CD4-positive, alpha-beta T cell (primary cell): ENCODE measurements around the gene SERINC4. TPM values are rescaled to one million over a fixed set of nuclear protein-coding genes. Genes with fewer than 3 reads are reported as not detected.

Experiments used
- ATAC-seq: fragments of 200-7000 bp; cut with Tn5 transposase; one replicate; pipeline ENCODE4 v1.10.0; 2022; ENCODE audit warnings: mild to moderate bottlenecking; ENCODE audit not compliant: poor library complexity
- CTCF ChIA-PET: fragments of 350-600 bp; sonication (Branson Sonifier 250); formaldehyde crosslinking; loops from one replicate; lab custom pipeline; 2021; ENCODE audit warnings: antibody characterized with exemption, inconsistent platforms; lab: Charles Lee
- POLR2A ChIA-PET: fragments of 350-600 bp; sonication (Branson Sonifier 250); formaldehyde crosslinking; loops from one replicate; lab custom pipeline; 2021; ENCODE audit warnings: antibody characterized with exemption, inconsistent platforms; lab: Charles Lee
- DNase-seq, 14 experiments: peaks; one replicate each; pipeline ENCODE4 v3.0.0-alpha.2; 2013 to 2020; ENCODE audit warnings: mixed read lengths in 2 of 14
- H3K27ac ChIP-seq, 2 donors: one replicate each; pipeline versions ENCODE4 v1.5.1 to v1.7.0; 2013; ENCODE audit warnings: low read length in 2 of 2, low read depth in 1 of 2, mild to moderate bottlenecking in 1 of 2
- H3K27me3 ChIP-seq, 2 experiments: 1 replicate in 1 of 2; 2 replicates in 1 of 2; pipeline versions ENCODE4 v1.6.1 to v1.7.0; 2013; ENCODE audit warnings: low read length in 2 of 2, control low read depth in 1 of 2, mild to moderate bottlenecking in 1 of 2, moderate library complexity in 1 of 2; ENCODE audit not compliant: insufficient read depth in 2 of 2, control insufficient read depth in 1 of 2
- H3K36me3 ChIP-seq: one replicate; pipeline ENCODE4 v1.6.1; 2013; ENCODE audit warnings: low read length, control low read depth; ENCODE audit not compliant: insufficient read depth
- H3K4me1 ChIP-seq: one replicate; pipeline ENCODE4 v1.6.1; 2013; ENCODE audit warnings: low read length, control low read depth; ENCODE audit not compliant: insufficient read depth
- H3K4me3 ChIP-seq: one replicate; pipeline ENCODE4 v1.5.1; 2013; ENCODE audit warnings: mild to moderate bottlenecking, low read length, moderate library complexity
- H3K9me3 ChIP-seq, 2 experiments: 1 replicate in 1 of 2; 2 replicates in 1 of 2; pipeline versions ENCODE4 v1.6.1 to v1.7.0; 2013; ENCODE audit warnings: low read length in 2 of 2, mild to moderate bottlenecking in 2 of 2, control low read depth in 1 of 2, moderate library complexity in 1 of 2; ENCODE audit not compliant: control insufficient read depth in 1 of 2, insufficient read depth in 1 of 2
- H3K27ac Mint-ChIP-seq: one replicate; pipeline ENCODE4 v1.8.0; 2020; ENCODE audit warnings: mixed read lengths
- H3K27me3 Mint-ChIP-seq: one replicate; pipeline ENCODE4 v1.8.0; 2021; ENCODE audit warnings: mixed read lengths
- H3K36me3 Mint-ChIP-seq: one replicate; pipeline ENCODE4 v1.8.0; 2021; ENCODE audit warnings: low read depth, mixed read lengths
- H3K4me1 Mint-ChIP-seq: one replicate; pipeline ENCODE4 v1.8.0; 2021; ENCODE audit warnings: low read depth, mixed read lengths
- H3K4me3 Mint-ChIP-seq: one replicate; pipeline ENCODE4 v1.8.0; 2020; ENCODE audit warnings: mild to moderate bottlenecking, mixed read lengths
- H3K9me3 Mint-ChIP-seq: one replicate; pipeline ENCODE4 v1.8.0; 2020; ENCODE audit warnings: mixed read lengths
- CTCF ChIP-seq: fragments of 200-600 bp; IDR thresholded peaks from one replicate; pipeline ENCODE4 v1.8.0; 2022; ENCODE audit warnings: antibody characterized with exemption, mild to moderate bottlenecking
- intact Hi-C, 2 experiments: fragments of 100-400 bp; cut with DNase I in 1 of 2; cut with micrococcal nuclease in 1 of 2; formaldehyde crosslinking; loops; one replicate each; pipeline versions ENCODE4 v1.15.1 to v1.9.0; 2023 to 2025; cut with DNase I, micrococcal nuclease
- total RNA-seq, 174 experiments: library from RNA in 2 of 174; stranded (reverse) in 2 of 174; gene quantifications; one replicate each; pipeline ENCODE4 v1.2.3 and lab custom pipeline; 2021 to 2026

The SERINC4 gene
- total RNA-seq, 2 experiments from 2014 or later: 0.36 TPM; not detected in 1

GRCh38 chr15:43795197-43795596 is 4.8 kb downstream of the SERINC4 start:
- Mint-ChIP-seq H3K27ac (peak overlapping the region; percentile 99), H3K36me3 (peaks cover 82% of the 10 kb centered on the region), H3K27me3 (no peaks in the 10 kb centered on the region), H3K4me1 (peaks cover 85% of the 10 kb centered on the region), H3K4me3 (peak overlapping the region; percentile 99), H3K9me3 (no peaks in the 10 kb centered on the region)
- DNase-seq (no peak), ATAC-seq (no peak)
- CTCF ChIA-PET: interaction anchor here (2.4 kb wide), 1 partner anchor 18 kb away, joined by 6 read pairs; the partner anchor contains the start of gene ELL3
- peak overlapping the region in 1 of 2 donors; percentile 5 for H3K27ac ChIP-seq
- peaks cover 53% of the 10 kb centered on the region for H3K4me1 ChIP-seq
- no peak overlapping the region for H3K4me3 ChIP-seq
- peaks cover 0 to 4% of the 10 kb centered on the region in 2 experiments for H3K9me3 ChIP-seq
- H3K27me3 ChIP-seq: peaks cover 0 to 3% of the 10 kb centered on the region in 2 experiments
- POLR2A ChIA-PET: interaction anchor here (1.0 to 6.8 kb wide), 6 partner anchors 18 to 742 kb away, joined by 3 to 48 read pairs (median 4); partner anchors contain the start of genes EIF3J, ELL3 and MFAP1
- no peak for TF ChIP-seq CTCF
- intact Hi-C loops: loop anchor here in 1 of 2 experiments (10.0 kb wide), 1 partner anchor 280 kb away; the partner anchor contains the start of gene MAP1A
- peaks cover 54% of the 10 kb centered on the region for H3K36me3 ChIP-seq

- intact Hi-C loops: loop anchor here (5.0 to 10.0 kb wide), 2 partner anchors 33 to 280 kb away; partner anchors contain the start of genes WDR76 (in 2 of the 2) and MAP1A (in 1 of the 2)
- CTCF ChIA-PET: interaction anchor here (0.6 to 1.3 kb wide), 2 partner anchors 9 to 18 kb away, joined by 3 to 4 read pairs; partner anchors contain the start of gene ELL3
Observed at GRCh38 chr15:43794269-43795037, 5.6 kb downstream of the SERINC4 start.

More at GRCh38 chr15:43794269-43795037, 5.6 kb downstream of the SERINC4 start:
- Mint-ChIP-seq H3K36me3 (peaks cover 78% of the 10 kb centered on the region), H3K9me3 (no peaks in the 10 kb centered on the region), H3K4me3 (peak overlapping the region; percentile 99), H3K4me1 (peaks cover 78% of the 10 kb centered on the region), H3K27ac (peak overlapping the region; percentile 99), H3K27me3 (no peaks in the 10 kb centered on the region)
- peaks cover 45% of the 10 kb centered on the region for H3K4me1 ChIP-seq
- ATAC-seq (no peak), DNase-seq (no peak)
- H3K27me3 ChIP-seq: peaks cover 0 to 3% of the 10 kb centered on the region in 2 experiments
- H3K9me3 ChIP-seq: peaks cover 0 to 4% of the 10 kb centered on the region in 2 experiments
- POLR2A ChIA-PET: interaction anchor here (1.0 to 6.8 kb wide), 7 partner anchors 18 to 743 kb away, joined by 3 to 55 read pairs (median 5); partner anchors contain the start of genes EIF3J, ELL3 and MFAP1
- H3K4me3 ChIP-seq: no peak overlapping the region
- no peak for TF ChIP-seq CTCF
- H3K27ac ChIP-seq: peak overlapping the region; percentile 5 to 18
- H3K36me3 ChIP-seq: peaks cover 51% of the 10 kb centered on the region
